ENCODE results near the gene TFR2. TPM values are rescaled to one million over a fixed set of nuclear protein-coding genes. Genes with fewer than 3 reads are reported as not detected.

TFR2 gene
- total RNA-seq, 1 experiment from 2014 or later = 11.8 TPM

- no peak overlapping the region for H3K4me3 ChIP-seq (replicated peaks in 1 of 2; ENCODE audit: low read depth in 1 of 2, low read length in 2 of 2)
- H3K4me1 ChIP-seq (ENCODE audit: control insufficient read depth in 1 of 2, insufficient read depth in 2 of 2, low read length in 2 of 2) = peaks cover 0 to 5% of the 10 kb centered on the region in 2 experiments; a peak in 1 of 4 replicates
- no peak for ATAC-seq
- BruUV-seq (replicated peaks) = no TSS peak
- TF ChIP-seq SP1 (IDR thresholded peaks at IDR 0.05; ENCODE audit: low read depth) = no peak
- no peak for TF ChIP-seq EZH2phosphoT487 (IDR thresholded peaks at IDR 0.05; ENCODE audit: borderline replicate concordance)
- TF ChIP-seq POLR2A (IDR thresholded peaks at IDR 0.05; ENCODE audit: borderline replicate concordance, extremely low read depth, insufficient read depth, insufficient read length) = no peak
- no peak for TF ChIP-seq EZH2 (IDR thresholded peaks at IDR 0.05)
- TF ChIP-seq JUND (IDR thresholded peaks at IDR 0.05) = no peak
- no peak for TF ChIP-seq CBX3 (IDR thresholded peaks at IDR 0.05; ENCODE audit: low read depth)
- no peak for TF ChIP-seq ELF1 (IDR thresholded peaks at IDR 0.05; ENCODE audit: borderline replicate concordance, low read depth)
- intact Hi-C loops (cut with micrococcal nuclease) = no loop called here
- DNase-seq (ENCODE audit: low read depth, low spot score) = no peak
- peaks cover 27 to 28% of the 10 kb centered on the region in 2 experiments; a peak in 3 of 4 replicates for H3K36me3 ChIP-seq (ENCODE audit: control insufficient read depth in 1 of 2, insufficient read depth in 2 of 2, low read length in 2 of 2)
- no peaks in the 10 kb centered on the region for H3K9me3 ChIP-seq (ENCODE audit: control insufficient read depth in 1 of 2, insufficient read depth in 1 of 2, low read depth in 1 of 2, low read length in 2 of 2)
- ChIA-PET CTCF (interaction anchor here (0.9 kb wide), 1 partner anchor 11 kb away, joined by 3 read pairs; no protein-coding TSS in a partner anchor), POLR2A (no interaction called here), RAD21 (ENCODE audit: low non-redundant PET in 1 of 2, low total read pairs in 2 of 2, uncharacterized antibody in 2 of 2, unreplicated experiment in 2 of 2) (no interaction called here)
- H3K9me2 ChIP-seq (ENCODE audit: insufficient read depth) = no peaks in the 10 kb centered on the region
- no peaks in the 10 kb centered on the region for H3K27me3 ChIP-seq (ENCODE audit: insufficient read depth, low read length)
- H3K27ac ChIP-seq (ENCODE audit: low read depth, low read length) = no peak overlapping the region
- no peak overlapping the region for H3K4me2 ChIP-seq (ENCODE audit: low read length)
- H2AFZ ChIP-seq (ENCODE audit: low read depth, low read length, poor library complexity, severe bottlenecking) = no peak overlapping the region
- no peak overlapping the region for H3K9ac ChIP-seq (ENCODE audit: low read length)
- H3K79me2 ChIP-seq (ENCODE audit: insufficient read depth, low read length) = peaks cover 3% of the 10 kb centered on the region; the same call in 1 of the 2 replicates
- H4K20me1 ChIP-seq (ENCODE audit: insufficient read depth) = no peaks in the 10 kb centered on the region
Measured at GRCh38 chr7:100682228-100682741, 40.9 kb upstream of the TFR2 start.

- H3K4me3 ChIP-seq (replicated peaks in 1 of 2; ENCODE audit: low read depth in 1 of 2, low read length in 2 of 2) = no peak overlapping the region
- DNase-seq (ENCODE audit: low read depth, low spot score) = no peak
- H3K36me3 ChIP-seq (ENCODE audit: control insufficient read depth in 1 of 2, insufficient read depth in 2 of 2, low read length in 2 of 2) = peaks cover 24 to 29% of the 10 kb centered on the region in 2 experiments; a peak in 3 of 4 replicates
- no peak overlapping the region for H3K9ac ChIP-seq (ENCODE audit: low read length)
- H3K27me3 ChIP-seq (ENCODE audit: insufficient read depth, low read length) = no peaks in the 10 kb centered on the region
- H3K9me3 ChIP-seq (ENCODE audit: control insufficient read depth in 1 of 2, insufficient read depth in 1 of 2, low read depth in 1 of 2, low read length in 2 of 2) = no peaks in the 10 kb centered on the region
- H3K9me2 ChIP-seq (ENCODE audit: insufficient read depth) = no peaks in the 10 kb centered on the region
- H4K20me1 ChIP-seq (ENCODE audit: insufficient read depth) = no peaks in the 10 kb centered on the region
- no peak for TF ChIP-seq ELF1 (IDR thresholded peaks at IDR 0.05; ENCODE audit: borderline replicate concordance, low read depth)
- TF ChIP-seq CEBPB (IDR thresholded peaks at IDR 0.05; ENCODE audit: low read depth) = no peak
- no peak for TF ChIP-seq SP1 (IDR thresholded peaks at IDR 0.05; ENCODE audit: low read depth)
- no peak for TF ChIP-seq ZFX (IDR thresholded peaks at IDR 0.05)
- no TSS peak for BruUV-seq (replicated peaks)
- H3K27ac ChIP-seq (ENCODE audit: low read depth, low read length) = no peak overlapping the region
- POLR2A ChIA-PET = no interaction called here
- peaks cover 0 to 5% of the 10 kb centered on the region in 2 experiments; a peak in 1 of 4 replicates for H3K4me1 ChIP-seq (ENCODE audit: control insufficient read depth in 1 of 2, insufficient read depth in 2 of 2, low read length in 2 of 2)
- intact Hi-C loops (cut with micrococcal nuclease) = no loop called here
- CTCF ChIA-PET = interaction anchor here (1.3 kb wide), 1 partner anchor 48 kb away, joined by 3 read pairs; no protein-coding TSS in a partner anchor
- ATAC-seq = no peak
- no peak overlapping the region for H3K4me2 ChIP-seq (ENCODE audit: low read length)
- H2AFZ ChIP-seq (ENCODE audit: low read depth, low read length, poor library complexity, severe bottlenecking) = no peak overlapping the region
- RAD21 ChIA-PET (ENCODE audit: low non-redundant PET in 1 of 2, low total read pairs in 2 of 2, uncharacterized antibody in 2 of 2, unreplicated experiment in 2 of 2) = no interaction called here
- H3K79me2 ChIP-seq (ENCODE audit: insufficient read depth, low read length) = peaks cover 3% of the 10 kb centered on the region
Measured at GRCh38 chr7:100681491-100682227, 40.3 kb upstream of the TFR2 start.

All from HCT116 (cell line).